OCI-LY1 (cell line): ENCODE results near the gene GNAO1.

Experiments
- H2AFZ ChIP-seq: fragments of 200-600 bp; sonication (generic), shearing (Covaris generic); 2 replicates; pipeline ENCODE4 v1.6.0; 2014; ENCODE audit warnings: antibody characterized with exemption, mild to moderate bottlenecking, low read length
- H3F3A ChIP-seq: fragments of 200-600 bp; sonication (generic), shearing (Covaris generic); 2 replicates; pipeline ENCODE4 v1.6.0; 2014; ENCODE audit warnings: mild to moderate bottlenecking, antibody characterized with exemption, low read length, moderate library complexity; ENCODE audit not compliant: insufficient read depth
- H3K27ac ChIP-seq: fragments of 200-600 bp; sonication (generic); 2 replicates; pipeline ENCODE4 v1.5.1; 2014; ENCODE audit warnings: low read length, mixed run types, mild to moderate bottlenecking, low read depth; ENCODE audit not compliant: poor library complexity, severe bottlenecking
- H3K27me3 ChIP-seq: fragments of 200-600 bp; sonication (generic); 2 replicates; pipeline ENCODE4 v1.6.0; 2014; ENCODE audit warnings: antibody characterized with exemption, mild to moderate bottlenecking, low read length, moderate library complexity; ENCODE audit not compliant: insufficient read depth
- H3K36me3 ChIP-seq: fragments of 200-600 bp; sonication (generic); 2 replicates; pipeline ENCODE4 v1.6.1; 2014; ENCODE audit warnings: mild to moderate bottlenecking, antibody characterized with exemption, low read length, moderate library complexity, mixed read lengths; ENCODE audit not compliant: insufficient read depth
- H3K4me1 ChIP-seq: fragments of 200-600 bp; sonication (generic); 2 replicates; pipeline ENCODE4 v1.5.1; 2014; ENCODE audit warnings: mild to moderate bottlenecking, low read length, moderate library complexity; ENCODE audit not compliant: insufficient read depth, severe bottlenecking
- H3K4me2 ChIP-seq: fragments of 200-600 bp; sonication (generic), shearing (Covaris generic); 2 replicates; pipeline ENCODE4 v1.6.1; 2014; ENCODE audit warnings: low read length
- H3K4me3 ChIP-seq: fragments of 200-600 bp; sonication (generic); 2 replicates; pipeline ENCODE4 v1.5.1; 2014; ENCODE audit warnings: low read length, low read depth, mild to moderate bottlenecking, mixed read lengths; ENCODE audit not compliant: poor library complexity, severe bottlenecking
- H3K79me2 ChIP-seq: fragments of 200-600 bp; shearing (Covaris generic); 2 replicates; pipeline ENCODE4 v1.6.1; 2016; ENCODE audit warnings: mixed run types, low read length, mixed read lengths; ENCODE audit not compliant: insufficient read depth
- H3K9ac ChIP-seq: fragments of 200-600 bp; sonication (generic), shearing (Covaris generic); 2 replicates; pipeline ENCODE4 v1.6.1; 2014; ENCODE audit warnings: mild to moderate bottlenecking, low read length, mixed read lengths
- H3K9me2 ChIP-seq: fragments of 200-600 bp; sonication (generic), shearing (Covaris generic); 2 replicates; pipeline ENCODE4 v1.6.1; 2014; ENCODE audit warnings: low read depth, mild to moderate bottlenecking, low read length, mixed read lengths
- H3K9me3 ChIP-seq: fragments of 200-600 bp; shearing (Covaris generic); 2 replicates; pipeline ENCODE4 v1.6.1; 2014; ENCODE audit warnings: low read length, mixed read lengths
- H4K20me1 ChIP-seq: fragments of 200-600 bp; sonication (generic), shearing (Covaris generic); 2 replicates; pipeline ENCODE4 v1.6.0; 2016; ENCODE audit warnings: mild to moderate bottlenecking, low read length; ENCODE audit not compliant: insufficient read depth
- CTCF ChIP-seq: fragments of 200-600 bp; sonication (generic), shearing (Covaris generic); IDR thresholded peaks from 2 replicates; pipeline ENCODE4 v1.5.1; 2017; ENCODE audit warnings: mild to moderate bottlenecking, antibody characterized with exemption, low read length, moderate library complexity, mixed read lengths
- EZH2 ChIP-seq: fragments of 200-600 bp; sonication (generic), shearing (Covaris generic); IDR thresholded peaks from 2 replicates; pipeline ENCODE4 v1.8.0; 2017; ENCODE audit warnings: borderline replicate concordance, mixed run types, mild to moderate bottlenecking, antibody characterized with exemption, low read length, moderate library complexity, mixed read lengths

The GNAO1 gene

GRCh38 chr16:56327929-56328258 is 136.6 kb downstream of the GNAO1 start:
- H2AFZ ChIP-seq = no peak overlapping the region
- H3K9ac ChIP-seq = no peak overlapping the region
- H3K4me1 ChIP-seq = peaks cover 5% of the 10 kb centered on the region
- TF ChIP-seq CTCF = no peak
- TF ChIP-seq EZH2 = no peak
- no peaks in the 10 kb centered on the region for H3K36me3 ChIP-seq
- no peaks in the 10 kb centered on the region for H4K20me1 ChIP-seq
- no peak overlapping the region for H3K4me2 ChIP-seq
- no peaks in the 10 kb centered on the region for H3F3A ChIP-seq
- H3K79me2 ChIP-seq = no peaks in the 10 kb centered on the region
- H3K27ac ChIP-seq = no peak overlapping the region
- no peaks in the 10 kb centered on the region for H3K9me3 ChIP-seq
- no peaks in the 10 kb centered on the region for H3K27me3 ChIP-seq
- H3K4me3 ChIP-seq = no peak overlapping the region
- no peaks in the 10 kb centered on the region for H3K9me2 ChIP-seq

GRCh38 chr16:56328276-56329022 is 137.2 kb downstream of the GNAO1 start:
- TF ChIP-seq CTCF = no peak
- no peak for TF ChIP-seq EZH2
- Histone ChIP-seq H3K9me2 (no peaks in the 10 kb centered on the region), H3K9ac (no peak overlapping the region), H3K36me3 (no peaks in the 10 kb centered on the region), H3F3A (no peaks in the 10 kb centered on the region), H3K4me2 (no peak overlapping the region), H3K4me3 (no peak overlapping the region), H2AFZ (no peak overlapping the region), H4K20me1 (no peaks in the 10 kb centered on the region), H3K27ac (no peak overlapping the region), H3K79me2 (no peaks in the 10 kb centered on the region), H3K4me1 (peaks cover 5% of the 10 kb centered on the region), H3K9me3 (no peaks in the 10 kb centered on the region), H3K27me3 (no peaks in the 10 kb centered on the region)

GRCh38 chr16:56329887-56330286 is 138.6 kb downstream of the GNAO1 start:
- H3K4me2 ChIP-seq = no peak overlapping the region
- H3K9ac ChIP-seq = no peak overlapping the region
- no peak overlapping the region for H3K27ac ChIP-seq
- H3K36me3 ChIP-seq = no peaks in the 10 kb centered on the region
- H3K4me1 ChIP-seq = peaks cover 5% of the 10 kb centered on the region
- H3K27me3 ChIP-seq = no peaks in the 10 kb centered on the region; the same call in 1 of the 2 replicates
- no peaks in the 10 kb centered on the region for H3K79me2 ChIP-seq
- H2AFZ ChIP-seq = no peak overlapping the region
- H3K9me2 ChIP-seq = no peaks in the 10 kb centered on the region
- TF ChIP-seq EZH2 (no peak), CTCF (no peak)
- no peak overlapping the region for H3K4me3 ChIP-seq
- H3K9me3 ChIP-seq = no peaks in the 10 kb centered on the region
- H3F3A ChIP-seq = no peaks in the 10 kb centered on the region
- H4K20me1 ChIP-seq = no peaks in the 10 kb centered on the region
